ENCODE measurements around the gene SNX13.

The SNX13 gene

GRCh38 chr7:17985473-17986239 lies 45.4 kb upstream of the SNX13 start:
- Histone ChIP-seq H3K27me3 (ENCODE audit: control insufficient read depth, insufficient read depth, low read length) (no peaks in the 10 kb centered on the region), H3K36me3 (ENCODE audit: control insufficient read depth, insufficient read depth, low read length) (no peaks in the 10 kb centered on the region), H3K4me2 (ENCODE audit: low read length) (no peak overlapping the region), H3K4me3 (ENCODE audit: low read depth, low read length) (no peak overlapping the region), H3K9ac (no peak overlapping the region), H3K9me3 (ENCODE audit: control insufficient read depth, low read length) (no peaks in the 10 kb centered on the region), H2AFZ (no peak overlapping the region), H3K27ac (no peak overlapping the region), H3K79me2 (no peaks in the 10 kb centered on the region), H3K4me1 (no peaks in the 10 kb centered on the region)
- TF ChIP-seq CTCF (IDR thresholded peaks at IDR 0.05): no peak

- Histone ChIP-seq H3K36me3 (ENCODE audit: control insufficient read depth, insufficient read depth, low read length) (no peaks in the 10 kb centered on the region), H2AFZ (no peak overlapping the region), H3K4me1 (no peaks in the 10 kb centered on the region), H3K27me3 (ENCODE audit: control insufficient read depth, insufficient read depth, low read length) (no peaks in the 10 kb centered on the region), H3K4me2 (ENCODE audit: low read length) (no peak overlapping the region), H3K4me3 (ENCODE audit: low read depth, low read length) (no peak overlapping the region), H3K9ac (no peak overlapping the region), H3K27ac (no peak overlapping the region), H3K9me3 (ENCODE audit: control insufficient read depth, low read length) (no peaks in the 10 kb centered on the region), H3K79me2 (no peaks in the 10 kb centered on the region)
- no peak for TF ChIP-seq CTCF (IDR thresholded peaks at IDR 0.05)
Observed at GRCh38 chr7:17984288-17984687, 44.0 kb upstream of the SNX13 start.

- no peak overlapping the region for H3K27ac ChIP-seq
- TF ChIP-seq CTCF (IDR thresholded peaks at IDR 0.05): no peak
Observed at GRCh38 chr7:17983221-17984062, 43.1 kb upstream of the SNX13 start.

GRCh38 chr7:17976952-17977351 lies 36.7 kb upstream of the SNX13 start:
- Histone ChIP-seq H3K9me3 (ENCODE audit: control insufficient read depth, low read length) (no peaks in the 10 kb centered on the region), H2AFZ (no peak overlapping the region)

More at GRCh38 chr7:17983221-17984062, 43.1 kb upstream of the SNX13 start:
- Histone ChIP-seq H3K9ac (no peak overlapping the region), H3K4me2 (ENCODE audit: low read length) (no peak overlapping the region), H3K27me3 (ENCODE audit: control insufficient read depth, insufficient read depth, low read length) (no peaks in the 10 kb centered on the region), H3K4me1 (no peaks in the 10 kb centered on the region), H3K36me3 (ENCODE audit: control insufficient read depth, insufficient read depth, low read length) (no peaks in the 10 kb centered on the region), H3K4me3 (ENCODE audit: low read depth, low read length) (no peak overlapping the region), H3K9me3 (ENCODE audit: control insufficient read depth, low read length) (no peaks in the 10 kb centered on the region), H2AFZ (no peak overlapping the region), H3K79me2 (no peaks in the 10 kb centered on the region)

More at GRCh38 chr7:17976952-17977351, 36.7 kb upstream of the SNX13 start:
- no peak overlapping the region for H3K4me2 ChIP-seq (ENCODE audit: low read length)
- H3K9ac ChIP-seq: no peak overlapping the region
- no peaks in the 10 kb centered on the region for H3K27me3 ChIP-seq (ENCODE audit: control insufficient read depth, insufficient read depth, low read length)
- no peaks in the 10 kb centered on the region for H3K4me1 ChIP-seq
- TF ChIP-seq CTCF (IDR thresholded peaks at IDR 0.05): no peak
- H3K27ac ChIP-seq: no peak overlapping the region
- no peaks in the 10 kb centered on the region for H3K79me2 ChIP-seq
- no peak overlapping the region for H3K4me3 ChIP-seq (ENCODE audit: low read depth, low read length)
- H3K36me3 ChIP-seq (ENCODE audit: control insufficient read depth, insufficient read depth, low read length): no peaks in the 10 kb centered on the region

Measured in parathyroid adenoma (tissue), 2 donors.